Neural crest cell (in vitro differentiated cells): ENCODE data around the gene OGDH. TPM values are rescaled to one million over a fixed set of nuclear protein-coding genes. Genes with fewer than 3 reads are reported as not detected.

Experiments used
- DNase-seq: peaks from one replicate; pipeline ENCODE4 v3.0.0; 2021; ENCODE audit warnings: low read depth, mixed read lengths, low spot score
- H3K27ac Mint-ChIP-seq: one replicate; pipeline ENCODE4 v1.8.0; 2021; ENCODE audit warnings: mild to moderate bottlenecking, mixed read lengths; ENCODE audit not compliant: unreplicated experiment
- H3K27me3 Mint-ChIP-seq: 2 replicates; pipeline ENCODE4 v1.8.0; 2021; ENCODE audit warnings: low read depth, mild to moderate bottlenecking, mixed read lengths
- H3K36me3 Mint-ChIP-seq: 2 replicates; pipeline ENCODE4 v1.8.0; 2021; ENCODE audit warnings: low read depth, mild to moderate bottlenecking, mixed read lengths
- H3K4me1 Mint-ChIP-seq: 2 replicates; pipeline ENCODE4 v1.8.0; 2021; ENCODE audit warnings: mixed read lengths
- H3K4me3 Mint-ChIP-seq: one replicate; pipeline ENCODE4 v1.8.0; 2021; ENCODE audit warnings: mild to moderate bottlenecking, mixed read lengths
- H3K9me3 Mint-ChIP-seq: 2 replicates; pipeline ENCODE4 v1.8.0; 2021; ENCODE audit warnings: mixed read lengths
- total RNA-seq: library from RNA; stranded (reverse); gene quantifications from 2 replicates; pipeline ENCODE4 v1.2.1, GENCODE V29; 2021
- TF ChIP-seq, protein P1 (sequence below): fragments of 200-600 bp; sonication (generic); conservative IDR thresholded peaks from 2 replicates; pipeline ENCODE4 v1.5.0; 2021; ENCODE audit warnings: antibody characterized with exemption, mild to moderate bottlenecking

OGDH gene
- total RNA-seq, 1 donor from 2014 or later, result 116 TPM

DNA sequence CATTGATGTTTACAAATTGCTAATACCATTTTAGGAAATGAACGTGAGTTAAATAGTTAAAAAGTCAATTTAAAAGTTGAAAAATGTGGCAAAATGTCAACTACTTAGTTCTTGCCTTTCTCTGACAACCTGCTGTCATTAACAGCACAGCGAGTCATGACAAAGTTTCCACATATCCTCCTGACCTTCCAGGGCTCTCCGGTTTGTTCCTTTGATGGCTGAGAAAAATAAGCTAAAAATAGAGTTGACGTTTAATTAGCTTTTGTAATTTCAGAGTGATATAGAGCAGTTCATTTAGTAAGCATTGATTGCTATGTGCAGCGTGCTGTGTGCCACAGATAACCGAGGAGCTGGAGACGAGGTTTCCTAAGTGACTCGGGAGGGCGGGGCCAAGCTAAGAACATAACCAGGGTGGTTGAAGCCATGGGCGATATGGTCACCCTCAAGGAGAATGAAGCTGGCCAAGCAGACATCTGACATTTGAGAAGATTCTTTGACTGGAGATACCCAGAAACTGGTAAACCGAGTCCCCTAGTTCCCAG lies 47.9 kb downstream of the OGDH start:
- peaks cover 8% of the 10 kb centered on the region for H3K9me3 Mint-ChIP-seq
- no peak for DNase-seq

DNA sequence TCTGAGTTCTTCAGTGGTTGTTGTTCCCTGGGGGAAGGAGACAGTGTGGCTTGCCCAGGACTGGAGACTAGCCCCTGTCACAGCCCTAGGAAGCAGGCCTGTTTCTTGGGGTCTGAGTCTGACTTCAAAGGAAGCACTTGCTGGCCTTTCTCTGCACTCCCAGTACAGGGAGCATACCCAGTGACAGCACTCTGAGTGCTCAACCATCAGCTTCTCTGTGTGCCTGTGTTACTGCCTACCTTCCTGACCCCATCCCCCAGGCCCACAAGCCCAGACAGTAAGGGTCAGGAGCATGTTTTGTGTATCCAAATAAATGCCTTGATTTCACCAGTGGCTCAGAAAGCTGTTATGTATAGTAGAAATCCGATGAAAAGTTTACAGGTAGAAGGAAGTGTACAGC lies 48.9 kb downstream of the OGDH start:
- no peak for DNase-seq
- H3K36me3 Mint-ChIP-seq, result peaks cover 42% of the 10 kb centered on the region
- H3K27ac Mint-ChIP-seq, result no peak overlapping the region
- H3K9me3 Mint-ChIP-seq, result peaks cover 11% of the 10 kb centered on the region
- H3K27me3 Mint-ChIP-seq, result no peaks in the 10 kb centered on the region
- H3K4me3 Mint-ChIP-seq, result no peak overlapping the region
- TF ChIP-seq, protein P1, sequence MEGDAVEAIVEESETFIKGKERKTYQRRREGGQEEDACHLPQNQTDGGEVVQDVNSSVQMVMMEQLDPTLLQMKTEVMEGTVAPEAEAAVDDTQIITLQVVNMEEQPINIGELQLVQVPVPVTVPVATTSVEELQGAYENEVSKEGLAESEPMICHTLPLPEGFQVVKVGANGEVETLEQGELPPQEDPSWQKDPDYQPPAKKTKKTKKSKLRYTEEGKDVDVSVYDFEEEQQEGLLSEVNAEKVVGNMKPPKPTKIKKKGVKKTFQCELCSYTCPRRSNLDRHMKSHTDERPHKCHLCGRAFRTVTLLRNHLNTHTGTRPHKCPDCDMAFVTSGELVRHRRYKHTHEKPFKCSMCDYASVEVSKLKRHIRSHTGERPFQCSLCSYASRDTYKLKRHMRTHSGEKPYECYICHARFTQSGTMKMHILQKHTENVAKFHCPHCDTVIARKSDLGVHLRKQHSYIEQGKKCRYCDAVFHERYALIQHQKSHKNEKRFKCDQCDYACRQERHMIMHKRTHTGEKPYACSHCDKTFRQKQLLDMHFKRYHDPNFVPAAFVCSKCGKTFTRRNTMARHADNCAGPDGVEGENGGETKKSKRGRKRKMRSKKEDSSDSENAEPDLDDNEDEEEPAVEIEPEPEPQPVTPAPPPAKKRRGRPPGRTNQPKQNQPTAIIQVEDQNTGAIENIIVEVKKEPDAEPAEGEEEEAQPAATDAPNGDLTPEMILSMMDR, result no peak
- H3K4me1 Mint-ChIP-seq, result no peaks in the 10 kb centered on the region

More for the DNA sequence above, 47.9 kb downstream of the OGDH start:
- H3K36me3 Mint-ChIP-seq, result peaks cover 34% of the 10 kb centered on the region
- no peak overlapping the region for H3K4me3 Mint-ChIP-seq
- no peaks in the 10 kb centered on the region for H3K4me1 Mint-ChIP-seq
- TF ChIP-seq, protein P1, result no peak
- no peak overlapping the region for H3K27ac Mint-ChIP-seq
- no peaks in the 10 kb centered on the region for H3K27me3 Mint-ChIP-seq

DNA sequence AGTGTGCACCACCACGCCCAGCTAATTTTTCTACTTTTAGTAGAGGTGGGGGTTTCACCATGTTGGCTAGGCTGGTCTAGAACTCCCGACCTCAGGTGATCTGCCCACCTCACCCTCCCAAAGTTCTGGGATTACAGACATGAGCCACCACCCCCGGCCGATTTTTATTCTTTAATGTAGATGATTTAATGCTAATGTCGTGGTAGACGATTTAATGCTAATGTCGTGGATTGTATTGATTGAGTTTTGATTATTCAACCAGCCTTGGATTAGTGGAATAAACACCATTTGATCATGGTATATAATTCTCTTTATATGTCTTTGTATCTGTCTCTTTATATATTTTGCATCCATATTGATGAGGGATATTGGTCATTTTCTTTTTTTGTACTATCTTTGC lies 52.6 kb downstream of the OGDH start:
- Mint-ChIP-seq H3K36me3 (peaks cover 54% of the 10 kb centered on the region), H3K9me3 (peaks cover 15% of the 10 kb centered on the region), H3K27ac (no peak overlapping the region), H3K4me1 (no peaks in the 10 kb centered on the region), H3K27me3 (no peaks in the 10 kb centered on the region), H3K4me3 (no peak overlapping the region)
- DNase-seq, result no peak
- TF ChIP-seq, protein P1, result no peak

DNA sequence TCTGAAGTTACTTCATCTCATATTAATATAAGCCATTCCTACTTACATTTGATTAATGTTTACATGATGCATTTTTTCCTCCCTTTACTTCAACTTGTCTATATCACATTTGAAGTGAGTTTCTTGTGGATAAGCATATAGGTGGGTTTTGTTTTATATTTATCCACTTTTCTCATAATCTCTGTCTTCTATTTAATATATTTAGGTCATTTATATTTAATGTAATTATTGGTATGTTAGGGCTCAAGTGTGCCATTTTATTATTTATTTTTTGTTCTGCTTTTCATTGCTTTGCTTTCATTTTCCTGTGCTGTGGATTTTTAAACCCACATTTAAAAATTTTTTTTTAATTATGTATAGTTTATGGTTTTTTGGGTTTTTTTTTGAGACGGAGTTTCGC lies 54.8 kb downstream of the OGDH start:
- H3K9me3 Mint-ChIP-seq, result peaks cover 15% of the 10 kb centered on the region
- H3K4me1 Mint-ChIP-seq, result no peaks in the 10 kb centered on the region
- H3K27ac Mint-ChIP-seq, result no peak overlapping the region
- H3K27me3 Mint-ChIP-seq, result no peaks in the 10 kb centered on the region
- H3K36me3 Mint-ChIP-seq, result peaks cover 51% of the 10 kb centered on the region
- TF ChIP-seq, protein P1, result no peak
- no peak for DNase-seq
- H3K4me3 Mint-ChIP-seq, result no peak overlapping the region

DNA sequence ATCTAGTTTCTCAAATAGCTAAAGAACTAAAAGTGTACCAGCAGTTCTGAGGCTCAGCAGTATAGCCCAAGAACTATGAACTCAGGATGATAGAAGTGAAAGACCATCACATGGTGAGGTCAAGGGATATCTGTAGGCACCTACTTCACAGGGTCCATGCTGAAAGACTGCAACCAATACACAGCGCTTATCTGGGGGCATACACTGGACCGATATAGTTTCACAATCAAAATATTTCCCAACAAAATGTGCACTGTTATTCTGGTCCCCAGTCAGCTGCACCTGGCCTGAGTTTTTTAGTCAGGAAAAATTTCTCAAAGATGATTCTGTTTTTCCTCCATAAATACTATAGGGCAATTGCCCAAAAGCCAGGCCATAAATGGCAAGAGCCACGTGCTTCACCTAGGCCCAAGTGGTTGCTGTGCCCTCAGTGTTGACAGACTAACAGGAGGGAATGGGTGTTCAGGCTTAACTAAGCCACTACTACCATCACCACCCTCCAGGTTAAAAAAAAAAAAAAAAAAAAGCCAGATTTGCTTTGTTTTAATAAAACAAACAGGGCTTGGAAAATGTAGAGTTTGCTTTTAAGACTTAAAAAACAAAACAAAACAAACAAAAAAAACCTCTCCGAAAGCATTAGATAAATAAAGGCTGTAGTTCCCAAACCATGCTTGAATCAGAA lies 58.5 kb downstream of the OGDH start:
- no peaks in the 10 kb centered on the region for H3K27me3 Mint-ChIP-seq
- H3K27ac Mint-ChIP-seq, result no peak overlapping the region
- peaks cover 22% of the 10 kb centered on the region for H3K36me3 Mint-ChIP-seq
- H3K4me1 Mint-ChIP-seq, result no peaks in the 10 kb centered on the region
- TF ChIP-seq, protein P1, result no peak
- DNase-seq, result no peak
- no peak overlapping the region for H3K4me3 Mint-ChIP-seq
- H3K9me3 Mint-ChIP-seq, result peaks cover 4% of the 10 kb centered on the region
